Measurements from ENCODE around the gene VWA2. TPM values are rescaled to one million over a fixed set of nuclear protein-coding genes. Genes with fewer than 3 reads are reported as not detected.

VWA2 gene
- total RNA-seq, 1 experiment from 2014 or later, result not detected

GRCh38 chr10:114272696-114273095, 33.6 kb downstream of the VWA2 start:
- no peak overlapping the region for H3K9ac ChIP-seq (ENCODE audit: low read length)
- H3K36me3 ChIP-seq (ENCODE audit: insufficient read depth, low read length), result no peaks in the 10 kb centered on the region
- no peaks in the 10 kb centered on the region for H3K9me3 ChIP-seq (ENCODE audit: low read length)
- no peaks in the 10 kb centered on the region for H3K4me1 ChIP-seq (ENCODE audit: low read length)
- H3K79me2 ChIP-seq (ENCODE audit: low read length), result no peaks in the 10 kb centered on the region
- DNase-seq, result no peak
- H3K27me3 ChIP-seq (ENCODE audit: low read length), result no peaks in the 10 kb centered on the region
- no peak overlapping the region for H3K27ac ChIP-seq (ENCODE audit: low read length)
- H2AFZ ChIP-seq (ENCODE audit: low read length), result no peak overlapping the region
- no peak overlapping the region for H3K4me2 ChIP-seq (ENCODE audit: low read depth, low read length, poor library complexity, severe bottlenecking)
- H4K20me1 ChIP-seq (ENCODE audit: insufficient read depth, low read depth, low read length), result no peaks in the 10 kb centered on the region
- H3K9me2 ChIP-seq (replicated peaks; ENCODE audit: insufficient read depth, low read length), result no peaks in the 10 kb centered on the region
- H3K4me3 ChIP-seq (ENCODE audit: low read length), result no peak overlapping the region

- Histone ChIP-seq H3K4me2 (ENCODE audit: low read depth, low read length, poor library complexity, severe bottlenecking) (no peak overlapping the region), H3K79me2 (ENCODE audit: low read length) (no peaks in the 10 kb centered on the region), H2AFZ (ENCODE audit: low read length) (no peak overlapping the region), H3K36me3 (ENCODE audit: insufficient read depth, low read length) (no peaks in the 10 kb centered on the region), H4K20me1 (ENCODE audit: insufficient read depth, low read depth, low read length) (no peaks in the 10 kb centered on the region), H3K4me1 (ENCODE audit: low read length) (no peaks in the 10 kb centered on the region), H3K27ac (ENCODE audit: low read length) (no peak overlapping the region), H3K27me3 (ENCODE audit: low read length) (no peaks in the 10 kb centered on the region), H3K9me2 (replicated peaks; ENCODE audit: insufficient read depth, low read length) (no peaks in the 10 kb centered on the region), H3K9me3 (ENCODE audit: low read length) (no peaks in the 10 kb centered on the region), H3K9ac (ENCODE audit: low read length) (no peak overlapping the region), H3K4me3 (ENCODE audit: low read length) (no peak overlapping the region)
- no peak for DNase-seq
Observed at GRCh38 chr10:114273910-114274309, 34.9 kb downstream of the VWA2 start.

GRCh38 chr10:114274616-114275453, 35.8 kb downstream of the VWA2 start:
- Histone ChIP-seq H3K79me2 (ENCODE audit: low read length) (no peaks in the 10 kb centered on the region), H3K27ac (ENCODE audit: low read length) (no peak overlapping the region), H3K4me2 (ENCODE audit: low read depth, low read length, poor library complexity, severe bottlenecking) (no peak overlapping the region), H3K9ac (ENCODE audit: low read length) (no peak overlapping the region), H3K4me3 (ENCODE audit: low read length) (no peak overlapping the region), H3K4me1 (ENCODE audit: low read length) (no peaks in the 10 kb centered on the region), H3K9me3 (ENCODE audit: low read length) (no peaks in the 10 kb centered on the region), H3K27me3 (ENCODE audit: low read length) (no peaks in the 10 kb centered on the region), H2AFZ (ENCODE audit: low read length) (no peak overlapping the region), H3K9me2 (replicated peaks; ENCODE audit: insufficient read depth, low read length) (no peaks in the 10 kb centered on the region), H3K36me3 (ENCODE audit: insufficient read depth, low read length) (no peaks in the 10 kb centered on the region), H4K20me1 (ENCODE audit: insufficient read depth, low read depth, low read length) (no peaks in the 10 kb centered on the region)
- no peak for DNase-seq

GRCh38 chr10:114276066-114276465, 37.0 kb downstream of the VWA2 start:
- no peak overlapping the region for H3K9ac ChIP-seq (ENCODE audit: low read length)
- H3K9me3 ChIP-seq (ENCODE audit: low read length), result no peaks in the 10 kb centered on the region
- no peak overlapping the region for H3K4me2 ChIP-seq (ENCODE audit: low read depth, low read length, poor library complexity, severe bottlenecking)
- H3K4me1 ChIP-seq (ENCODE audit: low read length), result no peaks in the 10 kb centered on the region
- no peak overlapping the region for H3K4me3 ChIP-seq (ENCODE audit: low read length)
- H3K36me3 ChIP-seq (ENCODE audit: insufficient read depth, low read length), result no peaks in the 10 kb centered on the region
- no peaks in the 10 kb centered on the region for H3K9me2 ChIP-seq (replicated peaks; ENCODE audit: insufficient read depth, low read length)
- no peaks in the 10 kb centered on the region for H3K27me3 ChIP-seq (ENCODE audit: low read length)
- H3K27ac ChIP-seq (ENCODE audit: low read length), result no peak overlapping the region
- DNase-seq, result no peak
- H4K20me1 ChIP-seq (ENCODE audit: insufficient read depth, low read depth, low read length), result no peaks in the 10 kb centered on the region
- H3K79me2 ChIP-seq (ENCODE audit: low read length), result no peaks in the 10 kb centered on the region
- H2AFZ ChIP-seq (ENCODE audit: low read length), result no peak overlapping the region

- Histone ChIP-seq H3K9ac (ENCODE audit: low read length) (no peak overlapping the region), H3K4me2 (ENCODE audit: low read depth, low read length, poor library complexity, severe bottlenecking) (no peak overlapping the region), H3K27ac (ENCODE audit: low read length) (no peak overlapping the region), H2AFZ (ENCODE audit: low read length) (no peak overlapping the region), H3K36me3 (ENCODE audit: insufficient read depth, low read length) (no peaks in the 10 kb centered on the region), H3K9me2 (replicated peaks; ENCODE audit: insufficient read depth, low read length) (no peaks in the 10 kb centered on the region), H3K27me3 (ENCODE audit: low read length) (no peaks in the 10 kb centered on the region), H3K4me3 (ENCODE audit: low read length) (no peak overlapping the region), H3K9me3 (ENCODE audit: low read length) (no peaks in the 10 kb centered on the region), H4K20me1 (ENCODE audit: insufficient read depth, low read depth, low read length) (no peaks in the 10 kb centered on the region), H3K79me2 (ENCODE audit: low read length) (no peaks in the 10 kb centered on the region), H3K4me1 (ENCODE audit: low read length) (no peaks in the 10 kb centered on the region)
- no peak for DNase-seq
Observed at GRCh38 chr10:114276671-114277070, 37.6 kb downstream of the VWA2 start.

- H3K9me3 ChIP-seq (ENCODE audit: low read length), result no peaks in the 10 kb centered on the region
- H3K36me3 ChIP-seq (ENCODE audit: insufficient read depth, low read length), result no peaks in the 10 kb centered on the region
- no peak overlapping the region for H3K9ac ChIP-seq (ENCODE audit: low read length)
- no peaks in the 10 kb centered on the region for H3K79me2 ChIP-seq (ENCODE audit: low read length)
- H4K20me1 ChIP-seq (ENCODE audit: insufficient read depth, low read depth, low read length), result no peaks in the 10 kb centered on the region
- DNase-seq, result no peak
- no peak overlapping the region for H3K27ac ChIP-seq (ENCODE audit: low read length)
- H3K27me3 ChIP-seq (ENCODE audit: low read length), result no peaks in the 10 kb centered on the region
- H3K9me2 ChIP-seq (replicated peaks; ENCODE audit: insufficient read depth, low read length), result no peaks in the 10 kb centered on the region
- no peak overlapping the region for H2AFZ ChIP-seq (ENCODE audit: low read length)
- H3K4me1 ChIP-seq (ENCODE audit: low read length), result no peaks in the 10 kb centered on the region
- no peak overlapping the region for H3K4me2 ChIP-seq (ENCODE audit: low read depth, low read length, poor library complexity, severe bottlenecking)
- H3K4me3 ChIP-seq (ENCODE audit: low read length), result no peak overlapping the region
Observed at GRCh38 chr10:114278140-114278883, 39.3 kb downstream of the VWA2 start.

- H3K9me3 ChIP-seq (ENCODE audit: low read length), result no peaks in the 10 kb centered on the region
- no peak overlapping the region for H2AFZ ChIP-seq (ENCODE audit: low read length)
- H3K4me1 ChIP-seq (ENCODE audit: low read length), result no peaks in the 10 kb centered on the region
- H4K20me1 ChIP-seq (ENCODE audit: insufficient read depth, low read depth, low read length), result no peaks in the 10 kb centered on the region
- H3K36me3 ChIP-seq (ENCODE audit: insufficient read depth, low read length), result no peaks in the 10 kb centered on the region
- H3K27ac ChIP-seq (ENCODE audit: low read length), result no peak overlapping the region
- no peak overlapping the region for H3K4me3 ChIP-seq (ENCODE audit: low read length)
- H3K79me2 ChIP-seq (ENCODE audit: low read length), result no peaks in the 10 kb centered on the region
- no peak overlapping the region for H3K4me2 ChIP-seq (ENCODE audit: low read depth, low read length, poor library complexity, severe bottlenecking)
- H3K9ac ChIP-seq (ENCODE audit: low read length), result no peak overlapping the region
- H3K9me2 ChIP-seq (replicated peaks; ENCODE audit: insufficient read depth, low read length), result no peaks in the 10 kb centered on the region
- no peak for DNase-seq
- H3K27me3 ChIP-seq (ENCODE audit: low read length), result no peaks in the 10 kb centered on the region
Observed at GRCh38 chr10:114278884-114279191, 39.8 kb downstream of the VWA2 start.

GRCh38 chr10:114279289-114279688, 40.2 kb downstream of the VWA2 start:
- no peaks in the 10 kb centered on the region for H3K4me1 ChIP-seq (ENCODE audit: low read length)
- no peaks in the 10 kb centered on the region for H3K36me3 ChIP-seq (ENCODE audit: insufficient read depth, low read length)
- no peak for DNase-seq
- no peaks in the 10 kb centered on the region for H3K9me3 ChIP-seq (ENCODE audit: low read length)
- no peaks in the 10 kb centered on the region for H3K79me2 ChIP-seq (ENCODE audit: low read length)
- no peak overlapping the region for H3K27ac ChIP-seq (ENCODE audit: low read length)
- no peaks in the 10 kb centered on the region for H3K9me2 ChIP-seq (replicated peaks; ENCODE audit: insufficient read depth, low read length)
- no peak overlapping the region for H2AFZ ChIP-seq (ENCODE audit: low read length)
- H3K4me2 ChIP-seq (ENCODE audit: low read depth, low read length, poor library complexity, severe bottlenecking), result no peak overlapping the region
- no peak overlapping the region for H3K4me3 ChIP-seq (ENCODE audit: low read length)
- H3K9ac ChIP-seq (ENCODE audit: low read length), result no peak overlapping the region
- H3K27me3 ChIP-seq (ENCODE audit: low read length), result no peaks in the 10 kb centered on the region
- no peaks in the 10 kb centered on the region for H4K20me1 ChIP-seq (ENCODE audit: insufficient read depth, low read depth, low read length)

Data from Karpas-422 (cell line).